ENCODE results near the gene NEUROG3.

DNA sequence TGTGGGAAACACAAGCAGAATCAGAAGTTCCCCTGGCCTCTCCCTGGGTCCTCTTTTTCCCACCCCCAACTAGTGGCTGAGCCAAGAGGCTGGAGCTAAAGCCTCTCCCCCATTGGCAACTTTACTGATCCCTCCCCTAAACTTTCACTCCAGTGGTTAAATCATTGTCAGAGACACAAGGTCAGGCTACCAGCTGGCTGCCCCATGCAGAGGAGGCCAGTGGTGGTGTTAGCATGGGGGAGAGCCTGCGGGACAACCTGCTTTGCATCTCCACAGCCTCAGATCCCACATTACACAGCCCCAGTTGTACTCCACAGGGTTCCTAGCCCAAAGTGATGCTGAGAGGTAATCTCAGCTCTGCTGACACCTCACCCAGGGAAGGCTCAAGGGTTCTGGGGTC, 21.0 kb downstream of the NEUROG3 start:
- no peak for TF ChIP-seq POLR2A (IDR thresholded peaks at IDR 0.05; ENCODE audit: low read length)
- no peak for TF ChIP-seq GATA1 (IDR thresholded peaks at IDR 0.05; ENCODE audit: low read depth, low read length)
